CD14-positive monocyte (primary cell): Measurements from ENCODE around the gene IGF1R. TPM values are rescaled to one million over a fixed set of nuclear protein-coding genes. Genes with fewer than 3 reads are reported as not detected.

Experiments used
- DNase-seq, 3 donors: peaks; one replicate each; pipeline ENCODE4 v3.0.0-alpha.2; 2011 to 2022
- H2AFZ ChIP-seq: 2 replicates; pipeline ENCODE4 v1.6.0; 2012; ENCODE audit warnings: mild to moderate bottlenecking, low read depth, low read length, inconsistent platforms; ENCODE audit not compliant: insufficient read depth, poor library complexity, severe bottlenecking
- H3K27ac ChIP-seq, 2 donors: 1 replicate in 1 of 2; 2 replicates in 1 of 2; pipeline ENCODE4 v1.5.1; 2012 to 2013; ENCODE audit warnings: low read length in 2 of 2, control low read depth in 1 of 2, inconsistent platforms in 1 of 2, low read depth in 1 of 2, mild to moderate bottlenecking in 1 of 2
- H3K27me3 ChIP-seq, 2 donors: one replicate each; pipeline versions ENCODE4 v1.6.0 to v1.6.1; 2011 to 2013; ENCODE audit warnings: low read length in 2 of 2; ENCODE audit not compliant: control insufficient read depth in 2 of 2, insufficient read depth in 2 of 2
- H3K36me3 ChIP-seq, 2 donors: replicated peaks in 1 of 2; 1 replicate in 1 of 2; 2 replicates in 1 of 2; pipeline versions ENCODE4 v1.5.1 to v1.6.1; 2012 to 2013; ENCODE audit warnings: low read length in 2 of 2, control low read depth in 1 of 2, inconsistent platforms in 1 of 2, mild to moderate bottlenecking in 1 of 2; ENCODE audit not compliant: insufficient read depth in 2 of 2, control insufficient read depth in 1 of 2
- H3K4me1 ChIP-seq, 2 donors: 1 replicate in 1 of 2; 2 replicates in 1 of 2; pipeline versions ENCODE4 v1.5.1 to v1.6.1; 2012 to 2013; ENCODE audit warnings: low read length in 2 of 2, control low read depth in 1 of 2, inconsistent platforms in 1 of 2, mild to moderate bottlenecking in 1 of 2, moderate library complexity in 1 of 2; ENCODE audit not compliant: insufficient read depth in 2 of 2, control insufficient read depth in 1 of 2
- H3K4me2 ChIP-seq: replicated peaks from 2 replicates; pipeline ENCODE3; 2012; ENCODE audit warnings: low read length, moderate library complexity, mild to moderate bottlenecking; ENCODE audit not compliant: poor library complexity, severe bottlenecking; ENCODE audit errors: extremely low read depth
- H3K4me3 ChIP-seq, 3 experiments: fragments of 200-600 bp in 1 of 3; sonication (generic) in 1 of 3; replicated peaks in 1 of 3; 1 replicate in 2 of 3; 2 replicates in 1 of 3; pipeline ENCODE4 v1.5.1; 2011 to 2013; ENCODE audit warnings: low read length in 3 of 3, mild to moderate bottlenecking in 3 of 3, control low read depth in 2 of 3, low read depth in 2 of 3, inconsistent platforms in 1 of 3, moderate library complexity in 1 of 3
- H3K79me2 ChIP-seq: 2 replicates; pipeline ENCODE4 v1.6.0; 2012; ENCODE audit warnings: mild to moderate bottlenecking, control low read depth, inconsistent platforms, low read length, moderate library complexity; ENCODE audit not compliant: insufficient read depth
- H3K9ac ChIP-seq: 2 replicates; pipeline ENCODE4 v1.6.0; 2017; ENCODE audit warnings: low read length, mild to moderate bottlenecking; ENCODE audit not compliant: insufficient read depth, poor library complexity, severe bottlenecking
- H3K9me3 ChIP-seq, 2 donors: replicated peaks in 1 of 2; 1 replicate in 1 of 2; 2 replicates in 1 of 2; pipeline versions ENCODE4 v1.5.1 to v1.6.1; 2012 to 2013; ENCODE audit warnings: low read length in 2 of 2, control low read depth in 1 of 2; ENCODE audit not compliant: control insufficient read depth in 1 of 2, insufficient read depth in 1 of 2
- H4K20me1 ChIP-seq: 2 replicates; pipeline ENCODE4 v1.6.0; 2012; ENCODE audit warnings: mild to moderate bottlenecking, low read length, control low read depth, moderate library complexity; ENCODE audit not compliant: insufficient read depth
- H3K27ac Mint-ChIP-seq, 7 donors: one replicate each; pipeline ENCODE4 v1.8.0; 2020; ENCODE audit warnings: mild to moderate bottlenecking in 7 of 7, mixed read lengths in 7 of 7, moderate library complexity in 6 of 7, inconsistent platforms in 2 of 7
- H3K27me3 Mint-ChIP-seq, 3 donors: one replicate each; pipeline ENCODE4 v1.8.0; 2021 to 2022; ENCODE audit warnings: low read depth in 3 of 3, mild to moderate bottlenecking in 3 of 3, mixed read lengths in 3 of 3, moderate library complexity in 3 of 3, inconsistent platforms in 1 of 3
- H3K36me3 Mint-ChIP-seq, 2 donors: one replicate each; pipeline ENCODE4 v1.8.0; 2020; ENCODE audit warnings: mixed read lengths in 2 of 2, inconsistent platforms in 1 of 2, mild to moderate bottlenecking in 1 of 2
- H3K4me1 Mint-ChIP-seq: one replicate; pipeline ENCODE4 v1.8.0; 2020; ENCODE audit warnings: mild to moderate bottlenecking, mixed read lengths
- H3K4me3 Mint-ChIP-seq, 2 donors: one replicate each; pipeline ENCODE4 v1.8.0; 2020; ENCODE audit warnings: mild to moderate bottlenecking in 2 of 2, mixed read lengths in 2 of 2, moderate library complexity in 1 of 2
- H3K9me3 Mint-ChIP-seq, 7 donors: one replicate each; pipeline ENCODE4 v1.8.0; 2020 to 2022; ENCODE audit warnings: mixed read lengths in 7 of 7, mild to moderate bottlenecking in 6 of 7, moderate library complexity in 6 of 7, inconsistent platforms in 2 of 7
- WGBS: methylation state at CpG from one replicate; pipeline ENCODE4 v1.1.5; 2013; ENCODE audit warnings: missing lambda C conversion rate; ENCODE audit not compliant: insufficient coverage; 5-methylcytosine and 5-hydroxymethylcytosine counted together
- intact Hi-C, 2 donors: fragments of 100-400 bp; cut with micrococcal nuclease; formaldehyde crosslinking; loops; one replicate each; pipeline versions ENCODE4 v1.15.0 to v1.15.1; 2023
- polyA plus RNA-seq, 3 donors: library from polyadenylated mRNA; depleted of rRNA in 1 of 3; unstranded in 2 of 3; stranded (reverse) in 1 of 3; fragments of 300-500 nt in 2 of 3; fragments of >200 nt in 1 of 3; fragmentation: Illumina TruSeq in 2 of 3; gene quantifications; 1 replicate in 2 of 3; 2 replicates in 1 of 3; pipeline ENCODE4 v1.2.3, GENCODE V29; 2012 to 2021
- TF ChIP-seq, protein P1 (sequence below): fragments of 200-600 bp; IDR thresholded peaks from one replicate; pipeline ENCODE4 v1.8.0; 2022; ENCODE audit warnings: antibody characterized with exemption, mild to moderate bottlenecking

Gene IGF1R
- polyA plus RNA-seq, 3 donors: 0.35 to 4.9 (median 0.67) TPM

DNA sequence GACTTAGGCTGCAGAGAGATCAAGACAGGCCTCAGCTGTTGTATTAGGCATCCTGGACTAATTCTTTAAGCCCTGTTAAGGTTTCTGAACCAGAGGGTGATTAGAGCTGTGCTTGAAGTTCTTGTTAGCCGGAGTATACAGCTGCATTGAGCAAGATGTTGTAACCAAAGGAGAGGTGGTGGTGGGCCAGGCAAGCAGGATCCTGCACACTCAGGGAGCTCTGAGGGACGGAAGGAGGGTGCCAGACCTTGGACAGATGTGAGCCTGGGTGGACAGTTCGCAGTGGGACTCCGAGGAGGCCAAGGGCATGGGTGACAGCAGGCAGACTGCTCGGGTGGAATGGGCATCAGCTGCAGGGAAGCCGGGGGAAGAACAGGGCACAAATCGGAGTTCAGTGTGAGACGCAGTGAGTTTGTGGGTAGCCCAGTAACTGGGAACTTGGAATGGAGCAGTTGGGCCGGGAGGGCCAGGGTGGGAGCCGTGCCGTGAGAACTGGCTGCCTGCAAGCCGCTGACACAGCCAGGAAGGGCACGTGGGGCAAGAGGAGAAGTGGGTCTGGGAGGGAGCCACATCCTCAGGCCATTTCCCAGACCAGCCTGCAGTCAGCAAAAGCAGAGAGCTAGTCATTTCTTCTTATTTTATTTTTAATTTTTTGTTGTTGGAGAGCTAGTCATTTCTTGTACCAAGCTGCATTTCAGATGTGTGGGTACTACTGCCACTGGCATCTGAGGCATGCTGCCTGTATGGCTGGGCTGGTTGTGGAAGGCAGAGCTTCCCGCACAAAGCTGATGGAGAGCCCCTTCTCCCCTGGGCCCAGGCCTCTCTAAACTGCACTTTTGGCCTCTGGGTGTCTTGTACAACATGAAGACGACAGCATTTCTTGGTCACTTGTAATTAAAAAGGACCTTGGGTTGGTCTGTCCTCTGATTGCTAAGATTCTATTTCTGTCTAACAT lies 298.2 kb downstream of the IGF1R start:
- no peak for DNase-seq
- H3K36me3 Mint-ChIP-seq: peaks cover 70 to 76% of the 10 kb centered on the region in 2 donors
- peak overlapping the region in 2 of 7 donors; percentile 37 to 72 for H3K27ac Mint-ChIP-seq
- no peak overlapping the region for H2AFZ ChIP-seq
- H3K4me3 ChIP-seq: no peak overlapping the region
- no peaks in the 10 kb centered on the region for H4K20me1 ChIP-seq
- WGBS: 38% methylated on average over 11 of the region's 15 CpGs
- no peaks in the 10 kb centered on the region for H3K27me3 ChIP-seq
- H3K4me1 Mint-ChIP-seq: peaks cover 8% of the 10 kb centered on the region
- H3K27me3 Mint-ChIP-seq: no peaks in the 10 kb centered on the region
- no peaks in the 10 kb centered on the region for H3K9me3 Mint-ChIP-seq
- no peaks in the 10 kb centered on the region for H3K4me1 ChIP-seq
- H3K4me3 Mint-ChIP-seq: no peak overlapping the region
- no peaks in the 10 kb centered on the region for H3K9me3 ChIP-seq
- H3K36me3 ChIP-seq: peaks cover 42 to 89% of the 10 kb centered on the region in 2 donors
- TF ChIP-seq, protein P1, sequence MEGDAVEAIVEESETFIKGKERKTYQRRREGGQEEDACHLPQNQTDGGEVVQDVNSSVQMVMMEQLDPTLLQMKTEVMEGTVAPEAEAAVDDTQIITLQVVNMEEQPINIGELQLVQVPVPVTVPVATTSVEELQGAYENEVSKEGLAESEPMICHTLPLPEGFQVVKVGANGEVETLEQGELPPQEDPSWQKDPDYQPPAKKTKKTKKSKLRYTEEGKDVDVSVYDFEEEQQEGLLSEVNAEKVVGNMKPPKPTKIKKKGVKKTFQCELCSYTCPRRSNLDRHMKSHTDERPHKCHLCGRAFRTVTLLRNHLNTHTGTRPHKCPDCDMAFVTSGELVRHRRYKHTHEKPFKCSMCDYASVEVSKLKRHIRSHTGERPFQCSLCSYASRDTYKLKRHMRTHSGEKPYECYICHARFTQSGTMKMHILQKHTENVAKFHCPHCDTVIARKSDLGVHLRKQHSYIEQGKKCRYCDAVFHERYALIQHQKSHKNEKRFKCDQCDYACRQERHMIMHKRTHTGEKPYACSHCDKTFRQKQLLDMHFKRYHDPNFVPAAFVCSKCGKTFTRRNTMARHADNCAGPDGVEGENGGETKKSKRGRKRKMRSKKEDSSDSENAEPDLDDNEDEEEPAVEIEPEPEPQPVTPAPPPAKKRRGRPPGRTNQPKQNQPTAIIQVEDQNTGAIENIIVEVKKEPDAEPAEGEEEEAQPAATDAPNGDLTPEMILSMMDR: no peak
- no peak overlapping the region for H3K27ac ChIP-seq
- intact Hi-C loops: no loop called here
- H3K79me2 ChIP-seq: no peaks in the 10 kb centered on the region
- no peak overlapping the region for H3K4me2 ChIP-seq
- H3K9ac ChIP-seq: no peak overlapping the region

DNA sequence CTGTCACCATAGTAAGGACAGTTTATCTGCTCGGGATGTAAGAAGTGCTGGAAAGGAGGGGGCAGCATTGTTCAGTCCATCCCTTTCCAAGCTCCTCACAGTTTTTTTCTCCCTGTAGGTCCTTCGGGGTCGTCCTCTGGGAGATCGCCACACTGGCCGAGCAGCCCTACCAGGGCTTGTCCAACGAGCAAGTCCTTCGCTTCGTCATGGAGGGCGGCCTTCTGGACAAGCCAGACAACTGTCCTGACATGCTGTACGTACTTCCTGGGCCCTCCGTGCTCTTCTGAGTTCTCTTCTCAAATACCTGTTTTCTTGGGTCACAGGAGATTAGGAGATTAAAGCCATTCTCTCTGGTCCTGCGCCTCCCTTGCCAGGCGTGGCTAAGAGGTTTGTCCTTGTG lies 300.1 kb downstream of the IGF1R start:
- no peaks in the 10 kb centered on the region for H3K9me3 Mint-ChIP-seq
- Histone ChIP-seq H3K27ac (no peak overlapping the region), H2AFZ (no peak overlapping the region), H3K36me3 (peaks cover 32 to 89% of the 10 kb centered on the region in 2 donors), H3K4me3 (no peak overlapping the region), H3K4me2 (no peak overlapping the region), H4K20me1 (no peaks in the 10 kb centered on the region), H3K79me2 (no peaks in the 10 kb centered on the region), H3K9me3 (no peaks in the 10 kb centered on the region), H3K9ac (no peak overlapping the region), H3K4me1 (no peaks in the 10 kb centered on the region), H3K27me3 (no peaks in the 10 kb centered on the region)
- H3K4me3 Mint-ChIP-seq: no peak overlapping the region
- H3K4me1 Mint-ChIP-seq: peaks cover 15% of the 10 kb centered on the region
- H3K27ac Mint-ChIP-seq: peak overlapping the region in 1 of 7 donors; percentile 40
- TF ChIP-seq, protein P1: no peak
- peaks cover 71 to 77% of the 10 kb centered on the region in 2 donors for H3K36me3 Mint-ChIP-seq
- WGBS: 90% methylated on average over 8 of the region's 13 CpGs
- DNase-seq: no peak
- no peaks in the 10 kb centered on the region for H3K27me3 Mint-ChIP-seq
- intact Hi-C loops: no loop called here
